Glutamatergic neuron (in vitro differentiated cells): ENCODE data around the gene RBM19. TPM values are rescaled to one million over a fixed set of nuclear protein-coding genes. Genes with fewer than 3 reads are reported as not detected.

ENCODE experiments used
- DNase-seq: peaks from one replicate; pipeline ENCODE4 v3.0.0; 2022
- H3K27ac Mint-ChIP-seq: one replicate; pipeline ENCODE4 v1.8.0; 2020; ENCODE audit warnings: mild to moderate bottlenecking, mixed read lengths, inconsistent platforms; ENCODE audit not compliant: unreplicated experiment
- H3K27me3 Mint-ChIP-seq: one replicate; pipeline ENCODE4 v1.8.0; 2020; ENCODE audit warnings: mild to moderate bottlenecking, moderate library complexity, mixed read lengths, inconsistent platforms; ENCODE audit not compliant: unreplicated experiment
- H3K36me3 Mint-ChIP-seq: one replicate; pipeline ENCODE4 v1.8.0; 2020; ENCODE audit warnings: mild to moderate bottlenecking, mixed read lengths, inconsistent platforms; ENCODE audit not compliant: unreplicated experiment
- H3K4me1 Mint-ChIP-seq: one replicate; pipeline ENCODE4 v1.8.0; 2020; ENCODE audit warnings: mild to moderate bottlenecking, low read depth, mixed read lengths, inconsistent platforms; ENCODE audit not compliant: unreplicated experiment
- H3K4me3 Mint-ChIP-seq: one replicate; pipeline ENCODE4 v1.8.0; 2020; ENCODE audit warnings: mild to moderate bottlenecking, mixed read lengths, inconsistent platforms; ENCODE audit not compliant: unreplicated experiment
- H3K9me3 Mint-ChIP-seq: one replicate; pipeline ENCODE4 v1.8.0; 2020; ENCODE audit warnings: mild to moderate bottlenecking, moderate library complexity, mixed read lengths, inconsistent platforms; ENCODE audit not compliant: unreplicated experiment
- total RNA-seq: library from RNA; stranded (reverse); fragmentation: NEBNext Ultra II Directional; extraction: Animal tissue kit (Norgen Biotek cat#: 25700); gene quantifications from one replicate; pipeline ENCODE4 v1.2.1, GENCODE V29; 2021; ENCODE audit not compliant: unreplicated experiment
- TF ChIP-seq, protein P1 (sequence below): fragments of 200-600 bp; sonication (generic); IDR thresholded peaks from one replicate; pipeline ENCODE4 v1.5.0; 2021; ENCODE audit not compliant: partially characterized antibody, unreplicated experiment

Gene RBM19
- total RNA-seq, 1 donor from 2014 or later = 27.4 TPM

- peaks cover 11% of the 10 kb centered on the region for H3K36me3 Mint-ChIP-seq
- H3K9me3 Mint-ChIP-seq = peaks cover 3% of the 10 kb centered on the region
- H3K4me1 Mint-ChIP-seq = peaks cover 11% of the 10 kb centered on the region
- peaks cover 7% of the 10 kb centered on the region for H3K27me3 Mint-ChIP-seq
- no peak overlapping the region for H3K27ac Mint-ChIP-seq
- H3K4me3 Mint-ChIP-seq = no peak overlapping the region
- TF ChIP-seq, protein P1, sequence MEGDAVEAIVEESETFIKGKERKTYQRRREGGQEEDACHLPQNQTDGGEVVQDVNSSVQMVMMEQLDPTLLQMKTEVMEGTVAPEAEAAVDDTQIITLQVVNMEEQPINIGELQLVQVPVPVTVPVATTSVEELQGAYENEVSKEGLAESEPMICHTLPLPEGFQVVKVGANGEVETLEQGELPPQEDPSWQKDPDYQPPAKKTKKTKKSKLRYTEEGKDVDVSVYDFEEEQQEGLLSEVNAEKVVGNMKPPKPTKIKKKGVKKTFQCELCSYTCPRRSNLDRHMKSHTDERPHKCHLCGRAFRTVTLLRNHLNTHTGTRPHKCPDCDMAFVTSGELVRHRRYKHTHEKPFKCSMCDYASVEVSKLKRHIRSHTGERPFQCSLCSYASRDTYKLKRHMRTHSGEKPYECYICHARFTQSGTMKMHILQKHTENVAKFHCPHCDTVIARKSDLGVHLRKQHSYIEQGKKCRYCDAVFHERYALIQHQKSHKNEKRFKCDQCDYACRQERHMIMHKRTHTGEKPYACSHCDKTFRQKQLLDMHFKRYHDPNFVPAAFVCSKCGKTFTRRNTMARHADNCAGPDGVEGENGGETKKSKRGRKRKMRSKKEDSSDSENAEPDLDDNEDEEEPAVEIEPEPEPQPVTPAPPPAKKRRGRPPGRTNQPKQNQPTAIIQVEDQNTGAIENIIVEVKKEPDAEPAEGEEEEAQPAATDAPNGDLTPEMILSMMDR = no peak
- DNase-seq = no peak
Observed at GRCh38 chr12:113909776-113910420, 56.2 kb downstream of the RBM19 start.

GRCh38 chr12:113908584-113909100, 57.5 kb downstream of the RBM19 start:
- TF ChIP-seq, protein P1 = no peak
- H3K4me3 Mint-ChIP-seq = no peak overlapping the region
- peaks cover 11% of the 10 kb centered on the region for H3K36me3 Mint-ChIP-seq
- peaks cover 3% of the 10 kb centered on the region for H3K9me3 Mint-ChIP-seq
- H3K4me1 Mint-ChIP-seq = peaks cover 8% of the 10 kb centered on the region
- H3K27me3 Mint-ChIP-seq = peaks cover 7% of the 10 kb centered on the region
- no peak for DNase-seq
- no peak overlapping the region for H3K27ac Mint-ChIP-seq

DNA sequence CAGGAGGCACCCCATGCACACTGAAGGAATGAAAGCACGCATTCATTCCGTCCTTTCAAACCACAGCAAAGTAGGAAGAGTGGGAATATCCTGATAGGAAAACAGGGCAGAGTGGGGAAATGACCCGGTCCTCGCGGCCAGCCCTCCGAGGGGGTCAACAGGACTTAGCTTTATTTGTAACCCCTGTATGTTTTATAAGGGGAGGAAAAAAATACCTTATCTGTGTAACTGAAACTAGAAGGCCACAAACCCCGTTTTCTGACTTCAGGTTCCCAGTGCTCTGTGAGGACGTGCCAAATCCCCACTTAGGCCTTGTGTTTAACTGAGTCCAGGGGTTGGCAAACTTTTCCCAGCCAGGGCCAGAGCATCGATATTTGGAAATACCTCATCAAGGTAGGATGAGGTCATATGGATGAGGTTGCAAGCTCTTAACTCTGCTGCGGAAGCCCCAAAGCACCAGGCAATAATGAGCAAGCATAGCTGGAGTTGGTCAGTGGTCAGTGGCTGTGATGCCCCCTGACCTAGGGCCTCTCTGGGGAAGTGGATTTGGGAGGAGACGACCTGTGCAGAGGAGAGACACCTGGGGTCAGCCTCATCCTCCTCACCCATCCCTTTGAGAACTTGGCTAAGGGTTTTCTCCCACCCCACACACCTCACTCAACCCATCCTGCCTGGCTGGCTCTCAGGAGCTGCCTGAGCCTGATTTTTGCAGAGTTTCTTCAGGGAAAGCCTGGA, 58.5 kb downstream of the RBM19 start:
- Mint-ChIP-seq H3K27me3 (peaks cover 3% of the 10 kb centered on the region), H3K4me3 (no peak overlapping the region), H3K4me1 (peaks cover 4% of the 10 kb centered on the region), H3K27ac (no peak overlapping the region), H3K36me3 (peaks cover 11% of the 10 kb centered on the region), H3K9me3 (peaks cover 3% of the 10 kb centered on the region)
- DNase-seq = no peak
- TF ChIP-seq, protein P1 = no peak

- no peak for DNase-seq
- H3K27me3 Mint-ChIP-seq = peaks cover 3% of the 10 kb centered on the region
- peaks cover 11% of the 10 kb centered on the region for H3K36me3 Mint-ChIP-seq
- H3K4me1 Mint-ChIP-seq = peaks cover 4% of the 10 kb centered on the region
- H3K4me3 Mint-ChIP-seq = no peak overlapping the region
- H3K9me3 Mint-ChIP-seq = peaks cover 3% of the 10 kb centered on the region
- no peak overlapping the region for H3K27ac Mint-ChIP-seq
- TF ChIP-seq, protein P1 = no peak
Observed at GRCh38 chr12:113906411-113907200, 59.5 kb downstream of the RBM19 start.
